Activated naive CD8-positive, alpha-beta T cell treated with anti-CD3 and anti-CD28 coated beads, Interleukin-2, amount 10 ng/mL, durations not matched to agents 7 days and 5 days (primary cell): Measurements from ENCODE around the gene CFAP92. TPM values are rescaled to one million over a fixed set of nuclear protein-coding genes. Genes with fewer than 3 reads are reported as not detected.

Source experiments
- ATAC-seq: fragments of 150-1000 bp; cut with Tn5 transposase; one replicate; pipeline ENCODE4 v1.10.0; 2021; ENCODE audit warnings: low read depth, moderate library complexity
- POLR2A ChIA-PET: fragments of 350-600 bp; sonication (Branson Sonifier 250); formaldehyde crosslinking; loops from one replicate; lab custom pipeline; 2021; ENCODE audit warnings: antibody characterized with exemption; lab: Charles Lee
- DNase-seq: peaks from one replicate; pipeline ENCODE4 v3.0.0; 2021
- H3K27ac Mint-ChIP-seq: one replicate; pipeline ENCODE4 v1.8.0; 2022; ENCODE audit warnings: mild to moderate bottlenecking, mixed read lengths
- H3K27me3 Mint-ChIP-seq: one replicate; pipeline ENCODE4 v1.8.0; 2022; ENCODE audit warnings: mild to moderate bottlenecking, moderate library complexity, mixed read lengths
- H3K36me3 Mint-ChIP-seq: one replicate; pipeline ENCODE4 v1.8.0; 2021; ENCODE audit warnings: mild to moderate bottlenecking, mixed read lengths
- H3K4me1 Mint-ChIP-seq: one replicate; pipeline ENCODE4 v1.8.0; 2021; ENCODE audit warnings: mixed read lengths
- H3K4me3 Mint-ChIP-seq: one replicate; pipeline ENCODE4 v1.8.0; 2022; ENCODE audit warnings: mild to moderate bottlenecking, moderate library complexity, mixed read lengths
- H3K9me3 Mint-ChIP-seq: one replicate; pipeline ENCODE4 v1.8.0; 2021; ENCODE audit warnings: mixed read lengths
- total RNA-seq, 2 experiments: library from RNA; stranded (reverse); gene quantifications; one replicate each; pipeline ENCODE4 v1.2.3, GENCODE V29; 2021

The CFAP92 gene
- total RNA-seq, 2 experiments from 2014 or later, result 0.22 TPM; not detected in 1

DNA sequence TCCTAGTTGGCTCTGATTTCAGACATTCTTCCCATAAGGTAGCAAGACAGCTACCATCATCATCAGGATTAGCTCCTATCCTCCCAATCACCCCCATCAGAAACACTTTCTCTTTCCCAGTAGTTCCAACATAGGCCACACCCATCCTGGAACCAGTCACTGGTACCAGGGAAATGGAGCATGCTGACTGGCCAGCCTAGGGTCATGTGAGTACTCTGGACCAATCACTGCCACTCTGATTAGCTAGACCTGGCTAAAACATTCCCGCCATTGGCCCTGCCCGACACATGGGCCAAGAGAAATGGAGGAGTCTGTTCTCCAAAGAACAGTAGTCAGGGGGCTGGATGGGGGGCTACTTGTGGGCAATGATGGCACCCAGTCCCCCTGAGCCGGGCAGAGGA is 19.6 kb upstream of the CFAP92 start:
- no peaks in the 10 kb centered on the region for H3K9me3 Mint-ChIP-seq
- peak overlapping the region; percentile 11 for H3K27ac Mint-ChIP-seq
- POLR2A ChIA-PET, result interaction anchor here (0.5 to 4.6 kb wide), 4 partner anchors 13 to 302 kb away, joined by 3 to 87 read pairs (median 41); partner anchors contain the start of gene RAB43
- peaks cover 26% of the 10 kb centered on the region for H3K4me1 Mint-ChIP-seq
- H3K27me3 Mint-ChIP-seq, result no peaks in the 10 kb centered on the region
- no peak overlapping the region for H3K4me3 Mint-ChIP-seq
- DNase-seq (no peak), ATAC-seq (no peak)
- H3K36me3 Mint-ChIP-seq, result no peaks in the 10 kb centered on the region

DNA sequence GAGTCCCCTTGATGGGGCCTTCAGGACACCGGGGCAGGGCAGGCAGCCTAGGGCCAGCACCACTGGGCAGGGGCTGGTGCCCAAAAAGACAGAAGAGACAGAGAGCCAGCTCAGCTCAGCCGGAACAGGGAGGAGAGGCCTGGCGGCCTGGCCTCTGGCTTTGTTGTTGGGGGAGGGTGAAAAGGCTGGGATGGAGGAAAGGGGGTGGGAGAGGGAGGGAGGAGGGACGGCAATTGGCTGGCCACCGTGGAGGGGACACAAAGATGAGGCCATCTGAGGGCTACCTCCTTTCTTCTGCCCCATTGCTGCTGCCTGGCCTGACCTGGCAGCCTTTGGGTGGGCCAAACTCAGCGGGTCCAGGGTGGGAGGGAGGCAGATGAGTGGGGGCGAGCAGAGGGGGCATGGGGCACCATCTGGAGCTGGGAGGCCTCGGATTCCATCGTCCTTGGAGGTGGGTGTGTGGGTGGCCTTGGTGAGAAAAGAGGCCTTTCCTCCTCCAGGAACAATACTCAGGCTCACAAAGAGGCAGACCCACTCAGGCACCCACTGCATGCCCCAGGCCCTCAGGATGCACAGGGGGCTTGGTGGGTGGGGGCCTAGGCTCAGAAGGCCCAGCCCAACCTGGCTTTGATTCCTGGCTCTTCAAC is 16.6 kb upstream of the CFAP92 start:
- ATAC-seq, result no peak
- no peak for DNase-seq
- POLR2A ChIA-PET, result interaction anchor here (2.0 kb wide), 1 partner anchor 17 kb away, joined by 8 read pairs; no protein-coding TSS in a partner anchor
- peaks cover 16% of the 10 kb centered on the region for H3K4me1 Mint-ChIP-seq
- no peaks in the 10 kb centered on the region for H3K9me3 Mint-ChIP-seq
- peak overlapping the region; percentile 12 for H3K27ac Mint-ChIP-seq
- H3K36me3 Mint-ChIP-seq, result no peaks in the 10 kb centered on the region
- H3K27me3 Mint-ChIP-seq, result peaks cover 2% of the 10 kb centered on the region
- H3K4me3 Mint-ChIP-seq, result no peak overlapping the region

DNA sequence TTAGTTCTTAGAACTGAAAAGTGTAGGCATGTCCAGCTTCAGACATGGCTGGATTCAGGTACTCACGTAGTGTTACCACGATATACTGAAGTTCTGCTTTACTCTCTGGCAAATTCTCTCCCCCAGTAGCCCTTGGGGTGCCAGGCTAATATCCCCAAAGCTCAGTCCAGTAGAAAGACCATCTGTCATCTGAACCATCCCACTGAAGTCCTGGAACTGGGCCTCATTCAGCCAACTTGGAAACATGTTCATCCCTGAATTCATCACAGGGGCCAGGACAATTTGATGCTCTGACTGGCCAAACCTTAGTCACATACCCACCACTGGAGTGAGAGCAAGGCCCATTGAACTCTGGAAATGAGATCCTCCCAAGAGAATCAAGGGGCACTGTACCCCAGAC is 15.4 kb upstream of the CFAP92 start:
- no peak for DNase-seq
- H3K27me3 Mint-ChIP-seq, result peaks cover 2% of the 10 kb centered on the region
- POLR2A ChIA-PET, result no interaction called here
- no peaks in the 10 kb centered on the region for H3K36me3 Mint-ChIP-seq
- H3K4me3 Mint-ChIP-seq, result no peak overlapping the region
- H3K27ac Mint-ChIP-seq, result no peak overlapping the region
- no peaks in the 10 kb centered on the region for H3K9me3 Mint-ChIP-seq
- no peak for ATAC-seq
- H3K4me1 Mint-ChIP-seq, result peaks cover 15% of the 10 kb centered on the region

DNA sequence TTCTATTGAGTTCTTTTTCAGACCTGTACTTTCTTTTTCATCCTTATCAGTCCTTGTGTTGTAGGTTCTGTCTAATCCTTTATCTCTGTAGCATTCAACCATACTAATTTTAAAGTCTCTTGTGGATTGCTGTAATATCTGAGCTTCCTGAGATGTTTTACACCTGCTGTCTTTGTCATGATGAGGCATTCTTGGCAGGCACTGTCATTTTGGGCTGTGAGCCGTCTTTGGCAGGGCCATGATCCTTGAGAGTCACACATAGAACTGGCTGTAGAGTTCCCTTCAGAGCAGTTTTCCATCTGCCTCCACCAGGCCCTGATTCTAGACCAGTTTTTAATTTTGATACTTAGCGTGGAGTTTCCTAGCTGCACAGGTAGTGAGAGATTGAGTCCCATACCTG is 13.9 kb upstream of the CFAP92 start:
- Mint-ChIP-seq H3K4me1 (peaks cover 19% of the 10 kb centered on the region), H3K4me3 (no peak overlapping the region), H3K9me3 (no peaks in the 10 kb centered on the region), H3K27ac (no peak overlapping the region), H3K27me3 (peaks cover 9% of the 10 kb centered on the region), H3K36me3 (peaks cover 1% of the 10 kb centered on the region)
- POLR2A ChIA-PET, result interaction anchor here (4.5 to 7.2 kb wide), 2 partner anchors 9 to 19 kb away, joined by 18 to 53 read pairs; no protein-coding TSS in a partner anchor
- no peak for DNase-seq
- ATAC-seq, result no peak

DNA sequence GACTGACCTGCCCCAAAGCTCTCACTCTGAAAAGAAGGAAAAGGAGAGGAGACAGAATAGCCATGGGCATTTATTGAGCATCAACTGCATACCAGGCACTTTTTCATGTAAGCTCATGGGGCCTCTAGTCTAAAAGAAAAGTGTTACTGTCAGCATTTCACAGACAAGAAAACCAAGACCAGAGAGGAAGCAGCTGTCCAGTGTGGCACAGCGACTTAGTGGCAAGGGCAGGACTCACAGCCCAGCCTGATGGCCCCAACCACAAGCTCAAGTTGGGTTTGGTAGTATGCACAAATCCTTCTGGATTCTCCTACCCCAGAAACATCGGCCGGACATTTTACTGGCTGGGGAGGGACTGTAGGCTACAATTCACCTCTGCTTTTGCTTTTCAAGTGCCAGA is 13.0 kb upstream of the CFAP92 start:
- peaks cover 1% of the 10 kb centered on the region for H3K36me3 Mint-ChIP-seq
- ATAC-seq (no peak), DNase-seq (no peak)
- no peak overlapping the region for H3K27ac Mint-ChIP-seq
- no peaks in the 10 kb centered on the region for H3K9me3 Mint-ChIP-seq
- no peak overlapping the region for H3K4me3 Mint-ChIP-seq
- POLR2A ChIA-PET, result interaction anchor here (1.4 to 7.2 kb wide), 3 partner anchors 10 to 20 kb away, joined by 6 to 53 read pairs (median 18); partner anchors contain the start of gene CFAP92
- peaks cover 26% of the 10 kb centered on the region for H3K4me1 Mint-ChIP-seq
- H3K27me3 Mint-ChIP-seq, result peaks cover 17% of the 10 kb centered on the region

DNA sequence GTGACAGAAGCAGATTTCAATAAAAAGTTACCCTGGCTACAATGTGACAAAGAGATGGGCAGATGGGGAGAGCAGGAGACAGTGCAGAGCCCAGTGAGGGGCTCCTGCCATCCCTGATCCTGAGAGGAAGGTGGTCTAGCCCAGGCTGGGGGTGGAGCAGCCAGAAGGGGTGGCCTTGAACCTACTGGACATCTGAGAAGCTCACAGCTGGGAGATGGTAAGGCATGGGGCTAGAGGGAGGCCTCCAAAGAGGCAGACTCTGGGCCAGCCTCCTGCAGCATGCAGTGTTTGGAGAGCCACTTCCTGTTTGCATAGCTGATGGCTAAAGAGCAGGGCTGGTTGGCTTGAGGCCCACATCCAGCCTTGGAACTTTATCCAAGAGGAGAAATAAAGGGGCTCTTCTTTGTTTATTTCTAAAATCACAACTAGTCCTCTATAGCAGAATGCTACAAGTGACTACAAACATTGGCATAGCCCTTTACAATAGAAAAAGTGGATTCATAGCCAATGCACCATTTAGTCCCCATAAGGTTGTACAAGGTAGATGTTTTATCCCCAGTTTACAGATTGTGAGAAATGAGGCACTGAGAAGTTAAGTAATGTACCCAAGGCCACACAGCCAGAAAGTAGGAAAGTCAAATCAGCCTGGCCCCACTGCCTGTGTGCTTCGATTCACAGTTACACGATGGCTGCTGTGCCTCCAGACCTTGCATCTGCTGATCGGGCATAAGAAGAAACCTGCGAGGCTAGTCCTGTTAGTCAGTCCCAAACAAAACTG is 11.8 kb upstream of the CFAP92 start:
- H3K4me1 Mint-ChIP-seq, result peaks cover 26% of the 10 kb centered on the region
- POLR2A ChIA-PET, result interaction anchor here (0.6 to 7.2 kb wide), 5 partner anchors 11 to 187 kb away, joined by 3 to 53 read pairs (median 5); partner anchors contain the start of gene CFAP92
- ATAC-seq (peak; percentile 60), DNase-seq (peak; percentile 38)
- H3K27me3 Mint-ChIP-seq, result peaks cover 19% of the 10 kb centered on the region
- H3K4me3 Mint-ChIP-seq, result no peak overlapping the region
- H3K9me3 Mint-ChIP-seq, result no peaks in the 10 kb centered on the region
- H3K27ac Mint-ChIP-seq, result peak overlapping the region; percentile 76
- H3K36me3 Mint-ChIP-seq, result peaks cover 1% of the 10 kb centered on the region

DNA sequence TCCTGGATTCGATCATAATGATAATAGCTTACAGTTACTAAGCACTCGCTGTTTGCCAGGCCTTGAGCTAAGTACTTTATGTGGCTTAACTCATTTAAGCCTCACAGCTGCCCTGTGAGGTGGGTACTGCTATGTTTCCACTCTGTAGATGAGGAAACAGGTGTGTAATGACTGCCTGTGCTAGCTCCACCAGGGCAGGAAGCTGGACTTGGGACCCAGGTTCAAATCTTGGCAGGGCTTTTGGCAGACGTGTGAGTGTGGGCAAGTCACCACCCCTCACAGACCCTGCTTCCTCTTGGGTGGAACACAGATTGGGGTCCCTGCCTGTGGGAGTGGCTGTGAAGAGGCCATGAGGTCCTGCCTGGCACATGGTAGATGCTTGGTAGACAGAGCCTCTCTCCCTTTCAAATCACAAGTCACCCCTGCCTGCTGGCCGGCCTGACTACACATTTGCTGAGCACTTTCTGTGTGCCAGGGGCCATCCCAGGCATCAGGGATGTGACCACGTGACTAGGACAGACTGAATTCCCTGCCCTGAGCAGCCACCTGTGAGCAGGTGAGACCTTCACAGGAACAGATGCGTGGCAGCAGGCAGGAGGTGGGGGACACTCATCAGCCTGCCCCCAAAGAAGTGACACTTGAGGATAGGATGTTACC is 10.9 kb upstream of the CFAP92 start:
- peaks cover 26% of the 10 kb centered on the region for H3K4me1 Mint-ChIP-seq
- H3K27me3 Mint-ChIP-seq, result peaks cover 29% of the 10 kb centered on the region

DNA sequence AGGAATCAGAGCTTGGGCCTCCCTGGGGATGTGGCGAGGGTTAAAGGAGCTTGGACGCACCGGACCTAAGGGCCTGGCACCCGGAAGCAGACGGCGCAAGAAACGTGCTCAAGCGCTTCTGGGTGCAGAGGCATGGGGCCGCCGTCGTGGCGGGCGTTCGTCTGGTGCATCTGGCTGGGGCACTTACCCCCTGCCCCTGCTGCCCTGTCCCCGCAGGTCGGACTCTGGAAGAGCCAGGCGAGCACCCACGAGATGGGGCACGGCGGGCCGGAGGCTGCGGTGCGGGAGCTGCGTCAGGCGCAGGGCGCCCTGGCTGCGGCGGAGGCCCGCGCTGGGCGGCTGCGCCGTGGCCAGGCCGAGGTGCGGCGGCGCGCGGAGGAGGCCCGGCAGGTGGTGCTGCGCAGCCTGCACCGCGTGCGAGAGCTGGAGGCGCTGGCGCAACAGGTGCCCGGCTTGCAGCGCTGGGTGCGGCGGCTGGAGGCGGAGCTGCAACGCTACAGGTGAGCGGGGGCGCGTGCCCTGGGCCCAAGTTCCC is 9.8 kb upstream of the CFAP92 start:
- no peaks in the 10 kb centered on the region for H3K9me3 Mint-ChIP-seq
- peaks cover 30% of the 10 kb centered on the region for H3K4me1 Mint-ChIP-seq
- H3K27ac Mint-ChIP-seq, result peak overlapping the region; percentile 32
- peak overlapping the region; percentile 61 for H3K4me3 Mint-ChIP-seq
- H3K27me3 Mint-ChIP-seq, result peaks cover 37% of the 10 kb centered on the region
- peaks cover 1% of the 10 kb centered on the region for H3K36me3 Mint-ChIP-seq
- ATAC-seq (peak; percentile 70), DNase-seq (peak; percentile 73)
- POLR2A ChIA-PET, result interaction anchor here (1.0 to 7.2 kb wide), 6 partner anchors 9 to 246 kb away, joined by 3 to 53 read pairs (median 6); partner anchors contain the start of genes CFAP92, COPG1 and RAB43

More for the DNA sequence above, 10.9 kb upstream of the CFAP92 start:
- ATAC-seq (no peak), DNase-seq (no peak)
- Mint-ChIP-seq H3K36me3 (peaks cover 1% of the 10 kb centered on the region), H3K4me3 (no peak overlapping the region), H3K9me3 (no peaks in the 10 kb centered on the region), H3K27ac (peak overlapping the region; percentile 76)
- POLR2A ChIA-PET, result interaction anchor here (0.6 to 7.2 kb wide), 7 partner anchors 11 to 245 kb away, joined by 3 to 53 read pairs (median 5); partner anchors contain the start of genes CFAP92 and COPG1

DNA sequence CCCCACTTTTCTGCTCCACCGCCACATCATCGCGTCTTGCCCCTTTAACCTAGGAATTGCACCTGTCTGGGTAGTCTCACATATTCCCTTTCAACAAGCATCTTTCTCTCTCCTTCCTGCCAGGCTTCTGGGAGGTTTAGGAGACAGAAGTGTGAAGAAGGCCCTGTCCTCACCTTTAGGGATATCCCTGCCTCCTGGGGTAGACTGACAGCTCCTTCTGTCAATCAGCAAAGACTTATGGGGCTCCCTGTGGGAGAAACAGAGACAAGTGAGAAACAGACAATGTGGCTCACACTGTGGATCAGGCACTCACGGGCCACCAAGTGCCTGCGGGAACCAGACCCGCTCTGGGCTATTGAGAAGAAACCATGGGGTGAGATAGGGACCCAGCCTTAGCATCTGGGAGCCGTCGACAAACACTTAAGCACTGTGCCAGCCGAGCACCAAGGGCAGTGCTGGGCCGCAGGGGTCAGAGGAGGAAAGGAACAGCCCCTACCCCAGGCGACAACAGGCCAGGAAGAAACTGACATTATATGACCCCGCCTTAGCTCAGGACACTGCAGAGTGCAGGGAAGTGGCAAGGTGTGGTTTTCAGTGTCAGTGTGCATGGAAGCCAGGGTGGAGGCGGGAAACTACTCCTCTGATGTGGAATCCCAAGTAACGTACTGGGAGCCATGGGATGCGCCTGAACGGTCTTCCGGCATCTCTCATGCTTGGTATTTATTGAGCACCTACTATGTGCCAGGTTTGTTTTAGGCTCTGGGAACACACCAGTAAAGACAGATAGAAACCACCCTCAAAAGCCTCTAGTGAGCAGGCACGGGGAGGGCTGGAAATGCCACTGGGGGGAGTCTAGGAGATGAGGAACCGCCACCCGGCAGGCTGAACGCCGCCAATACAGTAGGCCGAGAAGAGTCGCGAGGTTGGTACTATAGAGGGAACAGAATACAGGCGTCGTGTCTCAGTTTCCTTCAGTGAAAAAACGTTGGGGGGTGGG is 9.0 kb upstream of the CFAP92 start:
- ATAC-seq, result no peak
- Mint-ChIP-seq H3K4me3 (peak overlapping the region; percentile 71), H3K27me3 (peaks cover 39% of the 10 kb centered on the region), H3K36me3 (peaks cover 1% of the 10 kb centered on the region), H3K27ac (peak overlapping the region; percentile 32), H3K4me1 (peaks cover 33% of the 10 kb centered on the region), H3K9me3 (no peaks in the 10 kb centered on the region)
- POLR2A ChIA-PET, result interaction anchor here (0.9 to 7.2 kb wide), 4 partner anchors 14 to 119 kb away, joined by 3 to 53 read pairs (median 3); partner anchors contain the start of gene RAB43
- peak; percentile 28 for DNase-seq

DNA sequence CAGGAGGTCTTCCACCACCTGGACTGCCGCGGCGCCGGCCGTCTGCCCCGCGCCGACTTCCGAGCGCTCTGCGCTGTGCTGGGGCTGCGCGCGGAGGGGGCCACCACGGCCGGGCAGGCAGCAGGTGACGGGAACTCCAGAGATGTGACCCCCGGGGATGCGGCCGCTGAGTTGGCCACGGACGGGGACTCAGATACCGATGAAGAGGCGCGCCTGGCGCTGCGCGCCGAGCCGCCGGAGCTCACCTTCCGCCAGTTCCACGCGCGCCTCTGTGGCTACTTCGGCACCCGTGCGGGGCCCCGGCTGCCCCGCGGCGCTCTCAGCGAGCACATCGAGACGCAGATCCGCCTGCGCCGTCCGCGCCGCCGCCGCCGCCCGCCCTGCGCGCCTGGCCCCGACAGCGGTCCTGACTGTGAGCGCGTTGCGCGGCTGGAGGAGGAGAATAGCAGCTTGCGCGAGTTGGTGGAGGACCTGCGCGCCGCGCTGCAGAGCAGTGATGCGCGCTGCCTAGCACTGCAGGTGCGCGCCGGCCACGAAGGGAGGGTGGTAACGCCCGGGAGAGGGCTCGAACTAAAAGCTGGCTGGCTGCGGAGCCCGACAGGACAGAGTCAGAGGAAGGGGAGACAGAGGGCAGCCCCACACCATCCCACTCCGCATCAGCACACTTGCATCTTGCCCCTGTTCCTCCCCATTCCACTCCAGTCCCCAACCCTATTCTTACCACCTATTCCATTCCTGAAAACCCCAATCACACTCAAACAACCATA is 8.1 kb upstream of the CFAP92 start:
- Mint-ChIP-seq H3K36me3 (peaks cover 1% of the 10 kb centered on the region), H3K9me3 (no peaks in the 10 kb centered on the region), H3K27ac (no peak overlapping the region), H3K27me3 (peaks cover 38% of the 10 kb centered on the region), H3K4me3 (peak overlapping the region; percentile 71), H3K4me1 (peaks cover 33% of the 10 kb centered on the region)
- POLR2A ChIA-PET, result interaction anchor here (0.9 to 7.2 kb wide), 2 partner anchors 15 to 118 kb away, joined by 3 to 53 read pairs; no protein-coding TSS in a partner anchor
- ATAC-seq (peak; percentile 53), DNase-seq (peak; percentile 66)

DNA sequence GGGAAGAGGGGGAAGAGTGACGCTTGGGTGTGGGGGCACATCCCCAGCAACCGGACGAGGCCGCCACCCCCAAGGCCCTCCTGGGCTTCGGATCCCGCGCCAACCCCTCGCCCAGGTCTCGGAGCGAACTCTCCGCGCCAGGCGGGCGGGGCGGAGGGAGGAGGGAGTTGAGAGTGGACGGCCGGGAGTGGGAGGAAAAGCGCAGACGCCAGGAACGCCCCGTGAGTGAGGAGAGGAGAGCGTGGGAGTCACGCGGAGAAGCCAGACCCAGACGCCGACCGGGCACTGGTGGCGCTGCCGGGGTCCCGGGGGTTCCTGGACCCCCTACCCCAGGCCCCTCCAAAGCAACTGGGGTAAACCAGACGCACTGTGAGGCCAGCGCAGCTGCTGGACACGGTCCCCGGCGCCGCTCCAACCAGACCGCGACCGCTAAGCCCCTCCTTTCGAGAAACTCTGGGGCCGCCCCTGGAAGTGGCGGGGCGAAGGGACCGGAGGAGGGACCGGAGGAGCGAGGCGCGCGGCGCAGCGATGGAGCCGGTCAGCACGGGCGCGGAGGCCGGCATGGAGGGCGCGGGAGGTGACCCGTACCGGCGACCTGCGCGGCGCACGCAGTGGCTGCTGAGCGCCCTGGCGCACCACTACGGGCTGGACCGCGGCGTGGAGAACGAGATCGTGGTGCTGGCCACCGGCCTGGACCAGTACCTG is 7.4 kb upstream of the CFAP92 start, which contains the start of gene EFCC1:
Gene EFCC1 (plus strand): TSS at position 204 of the 705 bp plus-strand sequence. CDS start 325 bp downstream, at position 529.
- ATAC-seq, result peak; percentile 21
- Mint-ChIP-seq H3K4me1 (peaks cover 33% of the 10 kb centered on the region), H3K27me3 (peaks cover 38% of the 10 kb centered on the region), H3K9me3 (no peaks in the 10 kb centered on the region), H3K4me3 (peak within 1 kb of the TSS; percentile 71), H3K27ac (no peak within 1 kb of the TSS), H3K36me3 (peaks cover 1% of the 10 kb centered on the region)
- POLR2A ChIA-PET, result interaction anchor here (0.7 to 7.2 kb wide), 2 partner anchors 15 to 223 kb away, joined by 3 to 53 read pairs; no protein-coding TSS in a partner anchor
- DNase-seq, result peak; percentile 57
